Left renal pelvis (tissue), 4 donors: ENCODE data around the gene TAF4. TPM values are rescaled to one million over a fixed set of nuclear protein-coding genes. Genes with fewer than 3 reads are reported as not detected.
"Not testable (repeated sequence)": the region's sequence is repeated elsewhere in the genome, so short reads cannot be mapped to it uniquely, and the experiment has no call there.

Experiments used
- DNase-seq, 4 donors: peaks; one replicate each; pipeline ENCODE4 v3.0.0-alpha.2; 2013; ENCODE audit warnings: low read depth in 4 of 4, low spot score in 3 of 4
- polyA plus RNA-seq, 4 donors: library from polyadenylated mRNA; unstranded; fragments of 120-200 nt; gene quantifications; one replicate each; pipeline ENCODE4 v1.2.1, GENCODE V29; 2013; ENCODE audit not compliant: insufficient read length in 4 of 4

Gene TAF4
- polyA plus RNA-seq, 4 donors, result 13.3 to 21.9 (median 17.7) TPM

DNA sequence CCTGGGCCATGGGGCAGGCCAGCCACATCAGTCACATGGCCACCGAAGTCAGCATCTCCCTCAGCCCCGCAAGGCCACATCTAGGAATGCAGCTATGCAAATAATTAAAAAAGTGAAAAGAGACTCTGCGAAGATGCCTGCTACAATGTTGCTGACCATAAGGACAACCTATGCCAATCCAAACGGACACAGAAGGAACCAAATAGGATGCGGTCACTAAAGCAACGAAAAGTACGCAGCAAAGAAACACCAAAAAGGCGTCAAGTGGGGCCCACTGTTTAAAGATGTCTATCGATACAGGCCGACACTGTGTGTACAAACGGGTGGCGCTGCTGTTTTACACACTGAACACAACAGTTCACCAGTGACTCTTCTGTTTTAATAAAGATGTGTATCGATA is 56.4 kb downstream of the TAF4 start:
- no peak for DNase-seq

DNA sequence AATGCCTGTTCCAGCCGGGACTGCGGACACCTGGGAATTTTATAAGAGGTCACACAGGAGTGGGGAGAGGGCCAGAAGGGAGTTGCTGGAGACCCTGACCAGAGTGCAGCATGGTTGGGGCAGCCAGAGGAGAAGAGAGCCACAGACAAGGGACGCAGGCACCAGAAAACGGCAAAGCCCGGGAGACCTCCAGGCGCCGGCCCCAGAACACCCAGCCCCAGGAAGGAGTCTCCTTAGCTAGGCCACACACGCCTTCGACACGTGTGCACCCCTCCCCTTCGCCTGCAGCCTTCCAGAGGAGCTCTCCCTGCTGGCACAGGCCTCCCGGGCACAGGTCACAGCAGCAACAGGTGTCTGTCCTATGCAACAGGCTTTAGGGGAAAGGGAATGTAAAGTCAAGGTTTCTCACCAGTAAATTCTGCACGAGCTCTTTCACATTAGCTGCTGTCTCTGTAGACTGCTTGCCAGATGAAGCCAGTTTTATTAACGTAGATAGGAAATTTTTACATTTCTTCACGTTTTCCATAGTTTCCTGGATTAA is 57.0 kb downstream of the TAF4 start:
- no peak for DNase-seq

DNA sequence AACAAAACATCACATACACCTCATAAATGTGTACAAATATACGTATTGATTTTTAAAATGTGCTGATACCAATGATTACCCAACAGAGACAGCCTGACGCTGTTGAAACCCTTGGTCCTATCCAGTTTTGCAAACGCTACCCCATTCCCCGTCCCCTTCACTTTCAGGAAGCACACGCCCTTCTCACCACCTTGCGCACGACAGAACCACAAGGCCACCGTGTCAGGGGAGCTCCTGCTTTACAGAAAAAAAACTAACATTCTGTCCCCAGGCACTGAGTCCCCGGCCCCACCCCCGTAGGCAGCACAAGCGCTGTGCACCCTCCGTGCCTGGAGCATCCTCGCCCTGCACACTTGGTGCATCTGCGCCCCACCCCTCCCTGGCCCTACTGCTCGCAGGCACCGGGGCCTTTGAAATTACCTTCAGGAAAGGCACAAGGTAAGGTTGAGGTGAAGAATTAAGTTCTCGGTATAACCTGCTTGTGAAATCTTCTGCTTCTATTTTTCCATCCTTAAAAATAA is 58.5 kb downstream of the TAF4 start:
- DNase-seq, result no peak

DNA sequence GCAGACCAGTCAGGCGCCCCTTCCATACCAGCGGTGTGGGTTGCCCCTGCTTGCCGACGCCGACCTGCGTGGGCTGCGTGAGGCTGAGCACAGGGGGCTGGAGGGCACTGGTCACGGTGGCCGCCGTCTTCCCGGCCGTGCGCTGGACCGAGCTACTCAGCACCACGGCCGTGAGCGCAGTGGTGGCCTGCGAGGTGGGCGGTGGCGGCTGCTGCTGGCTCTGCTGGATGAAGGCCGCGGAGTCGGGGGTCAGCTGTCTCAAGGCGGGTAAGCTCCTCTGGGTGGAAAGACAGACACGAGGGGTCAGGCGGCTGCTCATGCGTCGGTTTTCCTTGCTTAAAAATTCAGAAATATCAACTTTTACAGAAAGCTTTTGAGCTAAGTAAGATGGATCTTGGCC is 59.2 kb downstream of the TAF4 start:
- no peak for DNase-seq

DNA sequence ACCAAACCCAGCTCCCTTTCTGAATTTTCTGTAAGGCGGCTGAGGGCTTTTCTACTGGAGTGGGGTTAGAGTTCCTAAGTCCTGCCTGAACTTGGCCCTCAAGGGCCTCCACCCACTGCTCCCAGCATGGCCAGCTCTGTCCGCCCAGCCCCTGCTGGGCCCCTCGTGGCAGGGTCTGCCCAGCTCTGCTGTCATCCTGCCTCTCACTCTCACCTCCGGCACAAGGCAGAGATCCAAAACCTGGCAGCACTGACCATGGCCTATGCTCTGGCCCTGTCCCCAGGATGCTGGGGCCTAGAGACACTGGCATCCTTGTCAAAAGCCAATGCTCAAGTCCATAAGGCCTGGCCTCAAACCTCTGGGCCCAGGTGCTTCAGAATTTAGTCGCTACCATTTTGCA is 61.1 kb downstream of the TAF4 start:
- no peak for DNase-seq

DNA sequence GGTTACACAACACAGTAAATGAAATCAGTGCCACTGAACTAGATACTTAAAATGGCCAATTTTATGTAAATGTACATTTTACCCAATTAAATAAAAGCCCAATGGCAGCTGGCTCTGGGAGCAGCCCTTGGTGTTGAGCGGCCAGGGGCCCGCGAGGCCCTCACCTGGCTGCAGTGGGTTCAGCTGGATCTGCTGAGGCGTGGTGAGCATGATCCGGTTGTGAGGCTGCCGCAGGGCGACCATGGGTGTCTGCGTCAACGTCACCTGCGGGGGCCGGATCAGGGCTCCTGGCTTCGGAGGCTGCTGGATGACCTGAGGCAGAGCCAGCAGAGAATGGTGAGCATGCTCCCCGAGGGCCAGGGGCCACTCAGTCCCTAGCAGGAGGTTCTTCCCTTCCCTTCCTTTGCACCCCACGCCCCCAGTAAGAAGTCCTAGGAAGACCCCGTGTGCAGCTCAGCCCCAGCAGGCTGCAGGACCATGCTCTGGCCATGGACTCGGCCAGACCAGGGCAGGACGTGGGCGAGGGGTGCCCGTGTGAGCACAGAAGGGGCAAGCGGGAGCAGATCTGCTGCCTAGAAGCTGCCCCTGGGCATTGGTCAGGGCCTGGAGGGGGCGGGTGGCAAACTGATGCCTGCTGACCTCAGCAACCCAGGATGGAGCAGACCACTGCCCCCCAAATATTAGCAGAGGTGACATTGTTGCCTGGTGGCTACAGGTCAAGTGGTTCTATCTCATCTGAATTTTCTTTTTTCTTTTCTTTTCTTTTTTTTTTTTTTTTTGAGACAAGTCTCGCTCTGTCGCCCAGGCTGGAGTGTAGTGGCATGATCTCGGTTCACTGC is 61.9 kb downstream of the TAF4 start:
- no peak for DNase-seq

DNA sequence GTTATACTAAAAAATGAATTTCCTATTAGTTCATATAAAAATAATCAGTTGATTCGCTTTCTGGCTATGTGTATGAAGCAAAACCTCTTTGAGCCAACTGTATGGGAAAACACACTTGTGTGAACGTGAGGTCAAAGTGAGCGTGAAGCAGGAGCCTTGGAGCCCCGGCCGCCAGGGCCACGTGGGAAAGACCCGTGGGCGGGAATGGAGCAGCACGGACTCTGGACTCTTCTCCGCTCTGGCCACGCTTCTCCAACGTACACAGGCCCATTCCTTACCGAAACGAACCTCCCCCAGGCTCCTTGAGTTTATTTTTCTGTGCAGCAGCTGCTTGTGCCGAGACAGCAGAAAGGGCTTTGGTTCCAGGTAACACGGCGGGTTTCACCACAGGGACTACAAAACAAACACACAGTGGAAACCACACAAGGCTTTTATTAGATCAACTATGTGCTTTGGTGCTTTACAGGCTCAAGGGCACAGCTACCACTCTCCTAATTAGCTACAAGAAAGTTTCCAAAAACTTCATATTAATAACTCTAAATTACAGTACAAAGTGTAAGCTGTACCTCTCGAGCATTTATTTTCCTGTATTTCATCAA is 62.7 kb downstream of the TAF4 start:
- DNase-seq, result no peak

DNA sequence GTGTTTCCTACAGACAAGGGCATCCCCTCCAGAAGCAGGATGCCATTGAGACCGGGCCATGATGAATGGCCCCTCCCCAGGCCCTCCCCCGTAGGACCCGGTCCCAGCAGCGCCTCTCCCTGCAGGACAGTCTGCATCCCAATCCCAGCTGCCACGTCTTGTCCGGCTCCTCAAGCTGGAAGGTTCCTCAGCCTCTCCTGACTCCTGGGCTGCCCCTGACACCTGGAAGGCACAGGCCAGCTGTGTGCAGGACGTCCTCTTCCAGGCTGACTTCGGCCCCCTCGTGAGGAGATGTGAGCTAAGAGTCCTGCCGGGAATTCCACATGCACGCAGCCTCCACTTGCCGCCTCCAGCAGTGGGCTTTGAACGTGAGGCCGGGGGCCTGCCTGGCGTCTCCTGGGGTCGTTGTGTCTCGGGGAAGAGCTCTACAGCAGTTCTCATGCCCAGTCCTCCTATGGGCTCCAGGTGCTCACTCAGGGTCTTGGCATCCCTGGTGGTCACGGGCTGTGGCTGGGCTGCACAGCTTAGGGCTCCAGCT is 64.4 kb downstream of the TAF4 start:
- no peak for DNase-seq

DNA sequence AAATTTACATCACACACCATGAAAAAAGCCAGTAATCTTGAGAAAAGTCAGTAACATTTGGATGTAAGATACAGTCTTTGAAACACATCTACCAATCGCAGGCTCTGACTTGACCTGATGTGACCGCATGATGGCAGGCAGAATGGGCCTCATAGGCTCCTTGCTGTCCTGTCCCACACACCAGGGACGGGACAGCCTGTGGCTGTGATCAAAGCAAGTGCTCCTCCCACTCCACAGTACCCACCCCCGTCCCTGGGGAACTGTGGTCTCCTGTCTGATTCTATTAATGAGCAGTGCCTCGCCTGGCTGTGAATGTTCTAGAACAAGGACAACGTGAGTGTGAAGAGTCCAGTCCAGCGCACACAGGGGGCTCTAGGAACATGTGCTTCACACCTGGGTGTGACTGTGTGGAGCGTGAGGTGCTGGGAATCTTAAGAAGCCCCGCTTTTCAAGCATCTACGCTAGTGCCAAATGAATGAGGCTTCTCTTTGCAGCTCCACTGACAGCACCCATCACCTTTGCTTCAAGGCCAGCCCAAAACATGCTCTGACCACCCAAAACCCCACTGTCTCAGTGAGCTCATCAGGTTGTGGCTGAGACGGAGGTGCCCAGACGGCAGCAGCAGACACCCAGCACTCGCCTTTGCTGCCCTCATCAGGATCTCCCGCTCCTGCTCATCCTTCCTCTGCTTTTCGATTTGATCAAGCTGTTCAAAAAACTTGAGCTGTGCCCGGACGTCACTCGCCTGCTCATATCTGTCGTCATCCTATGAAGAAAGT is 67.1 kb downstream of the TAF4 start:
- DNase-seq, result no peak

DNA sequence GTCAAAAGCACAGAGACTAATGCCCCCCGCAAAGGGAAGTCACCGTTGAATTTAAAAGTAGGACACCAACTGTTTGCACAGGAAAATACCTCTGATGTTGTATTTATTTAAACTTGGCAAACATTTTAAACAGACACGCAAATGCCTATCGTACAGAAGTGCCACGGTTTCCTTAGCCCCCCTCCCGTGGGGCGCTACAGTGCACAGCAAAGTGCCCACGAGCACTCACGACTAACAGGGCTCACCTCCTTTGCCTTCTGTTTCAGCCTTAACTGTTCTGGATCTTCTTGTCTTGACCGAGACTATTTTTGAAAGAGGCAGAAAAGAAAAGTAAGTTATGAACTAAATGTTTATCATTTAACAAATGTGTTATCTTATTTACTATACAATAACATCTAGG is 67.8 kb downstream of the TAF4 start:
- no peak for DNase-seq

DNA sequence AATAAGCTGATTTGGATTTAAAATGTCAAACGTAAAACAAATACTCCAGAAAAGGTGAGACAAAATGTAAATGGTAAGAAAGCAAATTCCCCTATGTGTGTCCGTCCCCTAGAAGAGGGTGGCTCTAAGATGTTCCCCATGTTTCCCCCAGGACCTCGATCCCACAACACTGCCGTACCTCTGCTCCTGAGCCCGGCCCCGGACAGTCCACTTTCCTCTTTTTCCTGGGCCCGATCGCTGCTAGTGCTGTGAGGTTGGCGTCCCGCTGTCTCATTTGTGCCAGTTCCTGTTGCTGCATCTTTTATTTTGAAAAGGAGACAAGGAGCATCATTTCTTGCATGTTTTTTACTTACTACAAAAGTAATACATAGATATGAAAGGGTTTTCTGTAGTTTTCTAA is 68.3 kb downstream of the TAF4 start:
- DNase-seq, result no peak

DNA sequence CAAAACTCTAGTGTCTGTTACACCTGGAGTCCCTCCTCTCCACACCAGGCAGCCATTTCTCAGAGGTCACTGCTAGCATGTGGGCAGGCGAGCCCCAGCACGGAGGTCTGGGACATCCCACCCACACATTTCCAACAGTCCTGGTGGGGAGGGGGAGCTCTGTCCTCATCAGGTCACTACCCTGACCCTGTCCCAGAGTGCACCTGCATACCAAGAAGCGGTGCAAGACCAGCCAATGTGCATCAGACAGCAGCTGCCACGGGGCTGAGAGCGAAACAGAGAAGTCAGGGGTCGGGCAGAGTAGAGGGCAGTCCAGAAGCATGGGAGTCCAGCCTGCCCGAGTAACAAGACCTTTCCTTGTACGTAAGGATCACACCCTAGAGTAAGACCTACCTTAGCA is 71.1 kb downstream of the TAF4 start:
- no peak for DNase-seq

DNA sequence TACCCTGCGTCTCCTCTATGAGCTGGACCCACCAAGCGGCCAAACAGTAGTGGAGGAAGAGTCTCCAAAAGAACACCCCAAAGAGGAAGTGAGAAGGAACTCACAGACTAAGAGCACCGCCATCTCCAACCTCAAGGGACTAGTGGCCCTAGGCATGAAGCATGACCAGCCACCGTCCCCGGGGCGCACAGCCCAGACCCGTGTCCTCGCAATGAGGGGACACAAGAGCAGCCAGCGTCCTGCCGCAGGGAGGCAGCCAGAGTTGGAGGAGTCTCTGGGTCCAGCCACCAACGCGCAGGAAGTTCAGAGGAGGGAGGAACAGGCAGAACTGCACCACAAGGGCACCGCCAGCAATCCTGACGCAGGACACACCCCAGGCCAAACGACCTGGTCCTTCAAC is 72.6 kb downstream of the TAF4 start:
- DNase-seq, result no peak

DNA sequence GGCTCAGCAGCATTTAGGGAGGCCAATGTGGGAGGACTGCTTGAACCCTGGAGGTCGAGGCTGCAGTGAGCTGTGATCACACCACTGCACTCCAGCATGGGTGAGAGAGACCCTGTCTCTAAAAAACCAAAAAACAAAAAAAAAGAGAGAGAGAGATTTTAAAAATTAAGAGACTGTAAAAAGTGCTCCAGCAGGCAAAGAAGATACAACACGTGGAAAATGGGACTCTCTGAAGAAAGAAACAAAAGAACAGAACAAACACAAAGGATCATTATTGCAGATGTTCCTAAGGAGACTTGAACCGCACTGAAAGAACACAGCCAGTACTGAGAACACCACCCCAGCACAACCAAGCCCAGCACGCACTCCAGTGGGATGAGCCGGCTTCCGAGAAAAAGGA is 74.2 kb downstream of the TAF4 start:
- DNase-seq, result no peak

DNA sequence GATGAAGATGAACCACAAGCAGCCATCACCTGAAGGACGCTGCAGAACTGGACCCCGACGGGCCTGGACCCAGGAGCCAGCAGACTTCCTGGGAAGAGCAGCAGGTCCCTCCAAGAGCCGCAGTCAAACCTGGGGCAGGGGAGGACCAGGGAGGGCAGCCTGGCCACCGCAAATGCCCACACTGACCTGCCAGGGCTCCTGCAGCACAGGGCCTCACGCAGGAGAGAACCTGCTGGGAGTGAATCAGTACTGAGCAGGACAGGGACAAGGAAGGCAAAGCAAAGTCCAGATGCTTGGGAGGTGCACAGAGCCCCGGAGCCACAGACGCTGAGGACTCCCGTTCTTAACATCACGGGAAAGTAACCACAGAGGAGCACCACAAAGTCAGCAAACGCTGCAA is 75.2 kb downstream of the TAF4 start:
- no peak for DNase-seq

DNA sequence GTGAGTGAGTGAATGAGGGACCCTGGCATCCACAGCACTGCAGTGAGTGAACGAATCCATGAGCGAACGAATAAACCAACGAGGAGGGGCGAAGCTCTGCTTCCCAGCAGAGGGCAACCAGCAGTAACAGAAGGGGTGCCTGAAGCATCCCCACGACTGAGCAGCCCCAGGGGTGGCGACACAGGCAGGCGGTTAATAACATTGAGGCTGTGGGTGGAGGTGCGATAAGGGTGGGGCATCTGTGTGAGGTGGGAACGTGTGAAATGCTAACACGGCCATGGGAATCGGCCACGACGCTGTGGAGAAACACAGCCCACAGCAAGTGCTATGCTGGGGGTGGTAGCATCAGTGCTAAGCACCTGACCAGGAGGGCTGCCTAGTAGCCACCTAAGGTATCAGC is 75.9 kb downstream of the TAF4 start:
- no peak for DNase-seq

DNA sequence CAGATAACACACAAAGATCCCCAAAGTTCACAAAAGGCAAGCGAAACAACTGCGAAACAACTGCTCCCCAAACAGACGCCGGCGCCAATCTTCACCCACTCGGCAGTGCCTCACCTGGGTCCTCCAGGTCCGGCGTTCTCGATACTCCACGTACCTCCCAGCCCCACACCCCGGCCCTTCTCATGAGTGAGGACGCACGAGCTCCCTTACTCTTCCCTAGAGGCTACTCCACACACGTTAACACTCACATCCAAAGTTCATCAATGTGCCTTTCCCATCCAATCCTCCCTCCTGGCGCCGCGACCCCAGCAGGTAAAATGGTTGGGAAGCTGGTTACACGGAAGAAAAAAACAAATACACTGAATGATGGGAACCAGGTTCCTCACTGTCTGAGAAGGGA is 77.0 kb downstream of the TAF4 start:
- no peak for DNase-seq

DNA sequence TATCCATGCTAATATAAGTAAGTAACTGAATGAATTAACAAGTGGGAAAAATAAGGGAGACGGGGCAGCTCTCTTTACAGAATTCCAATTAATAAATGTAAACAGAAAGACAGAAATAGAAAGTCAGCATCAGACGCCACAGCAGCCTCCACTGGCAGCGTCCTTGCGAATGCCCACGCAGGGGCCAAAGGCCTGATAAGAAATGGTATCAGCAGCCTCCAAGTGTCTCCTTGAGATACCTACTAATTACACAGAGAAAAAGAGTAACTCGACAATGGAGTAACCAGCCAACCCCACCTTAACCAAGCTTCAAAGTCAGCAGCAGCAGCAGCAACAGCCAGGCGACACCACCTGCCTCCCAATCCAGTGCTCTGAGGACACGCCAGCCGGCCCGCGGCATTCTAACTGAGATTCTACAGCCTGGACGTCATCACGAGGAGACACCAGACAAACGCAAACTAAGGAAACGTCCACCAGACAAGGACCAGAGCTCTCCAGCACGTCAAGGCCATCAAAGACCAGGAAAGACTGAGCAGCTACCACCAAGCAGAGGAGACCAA is 78.8 kb downstream of the TAF4 start:
- DNase-seq, result no peak

DNA sequence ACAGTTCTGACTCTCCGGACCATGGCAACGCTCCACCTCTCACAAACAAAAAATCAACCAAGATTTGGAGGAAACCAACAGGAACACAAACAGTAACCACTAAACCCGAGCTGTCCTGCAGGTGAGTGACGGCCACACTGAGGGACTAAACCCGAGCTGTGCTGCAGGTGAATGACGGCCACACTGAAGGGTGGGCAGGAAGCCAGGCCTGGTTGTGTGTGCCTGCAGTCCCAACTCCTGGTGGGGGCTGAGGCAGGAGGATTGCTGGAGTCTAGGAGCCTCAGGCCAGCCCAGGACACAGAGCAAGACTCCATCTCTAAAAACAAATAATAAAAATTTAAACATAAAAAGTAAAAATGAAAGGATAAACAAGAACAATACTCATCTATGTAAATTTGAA is 80.6 kb downstream of the TAF4 start:
- no peak for DNase-seq

DNA sequence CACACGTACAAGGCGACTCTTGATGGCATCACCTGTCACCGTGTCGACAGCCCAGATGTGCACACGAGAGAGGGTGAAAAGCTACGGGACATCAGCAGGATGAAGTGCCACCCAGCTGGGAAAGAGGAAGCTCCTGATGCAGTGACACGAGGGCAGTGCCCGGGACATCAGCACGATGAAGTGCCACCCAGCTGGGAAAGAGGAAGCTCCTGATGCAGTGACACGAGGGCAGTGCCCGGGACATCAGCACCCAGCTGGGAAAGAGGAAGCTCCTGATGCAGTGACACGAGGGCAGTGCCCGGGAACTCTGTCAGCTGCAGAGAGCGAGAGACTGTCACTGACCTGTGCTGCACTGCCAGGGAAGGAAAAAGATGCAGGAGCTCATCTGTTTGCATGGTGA is 81.2 kb downstream of the TAF4 start:
- not testable (repeated sequence) for DNase-seq

DNA sequence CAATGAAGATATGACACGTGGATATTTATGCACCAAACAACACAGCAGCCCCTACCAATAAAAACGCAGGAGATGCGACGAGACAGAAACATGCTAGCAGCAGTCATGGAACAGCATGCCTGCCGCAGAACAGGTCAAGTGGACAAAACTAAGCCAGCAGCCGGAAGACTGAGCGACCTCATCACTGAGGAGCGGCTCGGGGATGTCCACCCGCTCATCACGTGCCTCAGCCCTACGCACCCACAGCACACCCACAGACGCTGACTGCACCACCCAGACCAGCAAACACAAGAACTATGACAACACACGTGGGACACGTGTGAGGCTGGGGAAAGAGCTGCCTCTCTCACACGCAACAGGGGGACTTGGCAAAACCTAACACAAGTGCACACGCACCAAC is 81.7 kb downstream of the TAF4 start:
- no peak for DNase-seq
